ENCODE measurements around the gene ITPKC. TPM values are rescaled to one million over a fixed set of nuclear protein-coding genes. Genes with fewer than 3 reads are reported as not detected.
"Not testable (repeated sequence)": the region's sequence is repeated elsewhere in the genome, so short reads cannot be mapped to it uniquely, and the experiment has no call there.

ITPKC gene
- total RNA-seq, 1 donor: 9.2 TPM

- peak; percentile 73 to 99 (median 98) for DNase-seq (ENCODE audit: low read depth in 2 of 3, low spot score in 2 of 3)
Observed at GRCh38 chr19:40714441-40715299, 2.2 kb upstream of the ITPKC start.

DNA sequence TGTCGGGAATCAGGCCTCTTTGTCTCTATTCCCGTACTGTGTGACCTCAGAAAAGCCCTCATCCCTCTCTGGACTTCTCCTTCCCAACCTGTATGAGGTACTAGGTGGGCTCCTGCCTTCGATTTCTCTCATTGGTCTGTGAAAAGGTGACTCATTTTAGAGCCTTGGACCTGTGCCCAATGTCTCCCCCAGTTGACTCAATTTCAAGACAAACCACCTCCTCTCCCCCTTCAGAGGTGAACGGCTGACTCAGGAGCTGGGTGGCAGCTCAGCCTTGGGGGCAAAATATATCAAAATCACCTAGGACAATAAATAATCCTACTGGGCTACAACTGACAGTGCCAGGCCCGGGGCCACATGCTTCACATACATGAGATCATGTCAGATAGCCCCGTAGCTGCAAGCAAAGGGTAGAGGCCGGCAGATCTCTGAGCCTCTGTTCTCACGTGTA is 856 bp upstream of the ITPKC start:
- DNase-seq (ENCODE audit: low read depth in 2 of 3, low spot score in 2 of 3): peak in 2 of 3 donors; percentile 67 to 85

DNA sequence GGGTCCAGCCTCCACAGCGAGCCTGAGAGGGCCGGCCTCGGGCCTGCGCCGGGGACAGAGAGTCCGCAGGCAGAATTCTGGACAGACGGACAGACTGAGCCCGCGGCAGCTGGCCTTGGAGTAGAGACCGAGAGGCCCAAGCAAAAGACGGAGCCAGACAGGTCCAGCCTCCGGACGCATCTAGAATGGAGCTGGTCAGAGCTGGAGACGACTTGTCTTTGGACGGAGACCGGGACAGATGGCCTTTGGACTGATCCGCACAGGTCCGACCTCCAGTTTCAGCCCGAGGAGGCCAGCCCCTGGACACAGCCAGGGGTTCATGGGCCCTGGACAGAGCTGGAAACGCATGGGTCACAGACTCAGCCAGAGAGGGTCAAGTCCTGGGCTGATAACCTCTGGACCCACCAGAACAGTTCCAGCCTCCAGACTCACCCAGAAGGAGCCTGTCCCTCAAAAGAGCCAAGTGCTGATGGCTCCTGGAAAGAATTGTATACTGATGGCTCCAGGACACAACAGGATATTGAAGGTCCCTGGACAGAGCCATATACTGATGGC is 490 bp downstream of the ITPKC start:
- no peak for DNase-seq (ENCODE audit: low read depth in 2 of 3, low spot score in 2 of 3)

GRCh38 chr19:40717880-40718773 is 1.2 kb downstream of the ITPKC start:
- no peak for DNase-seq (ENCODE audit: low read depth in 2 of 3, low spot score in 2 of 3)

DNA sequence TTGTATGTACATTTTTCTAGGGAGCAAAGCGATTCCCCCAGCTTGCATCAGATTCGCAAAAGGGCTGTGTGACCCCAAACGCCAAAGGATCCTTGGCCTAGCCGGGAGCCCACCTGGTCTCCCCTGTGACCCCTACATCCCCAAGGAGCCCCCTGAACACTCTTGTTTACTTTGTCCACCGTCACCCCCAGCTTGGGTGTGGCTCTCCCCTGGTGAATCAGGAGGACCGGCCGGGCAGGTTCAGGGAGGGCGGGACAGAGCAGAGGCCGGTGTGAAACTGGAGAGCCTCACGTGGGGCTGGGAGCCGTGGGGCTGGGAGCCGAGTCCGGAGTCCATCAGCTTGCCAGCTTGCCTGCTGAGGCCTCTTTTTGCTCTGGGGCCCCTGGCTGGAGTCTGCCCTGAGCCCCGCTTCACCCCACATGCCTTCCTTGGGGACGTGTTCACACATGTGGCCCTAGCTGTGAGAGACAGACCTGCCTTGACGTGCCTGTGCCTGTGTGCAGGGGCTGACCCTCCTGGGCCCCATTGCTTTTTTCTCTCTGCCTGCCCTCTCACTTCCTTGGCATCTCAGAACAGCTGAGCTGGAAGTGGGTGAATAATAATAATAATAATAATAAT is 2.0 kb downstream of the ITPKC start:
- DNase-seq (ENCODE audit: low read depth in 2 of 3, low spot score in 2 of 3): no peak

DNA sequence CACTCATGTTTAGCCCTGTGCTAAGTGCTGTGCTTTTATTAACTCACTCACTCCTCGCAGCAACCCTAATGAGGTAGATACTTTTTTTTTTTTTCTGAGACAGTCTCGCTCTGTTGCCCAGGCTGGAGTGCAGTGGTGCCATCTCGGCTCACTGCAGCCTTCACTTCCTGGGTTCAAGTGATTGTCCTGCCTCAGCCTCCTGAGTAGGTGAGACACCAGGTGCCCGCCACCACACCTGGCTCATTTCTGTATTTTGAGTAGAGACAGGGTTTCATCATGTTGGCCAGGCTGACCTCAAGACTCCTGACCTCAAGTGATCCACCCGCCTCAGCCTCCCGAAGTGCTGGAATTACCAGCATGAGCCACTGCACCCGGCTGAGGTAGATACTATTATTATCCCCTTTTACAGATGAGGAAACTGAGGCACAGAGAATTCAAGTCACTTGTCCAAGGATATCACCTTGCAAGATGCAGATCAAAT is 2.5 kb downstream of the ITPKC start:
- no peak for DNase-seq (ENCODE audit: low read depth in 2 of 3, low spot score in 2 of 3)

DNA sequence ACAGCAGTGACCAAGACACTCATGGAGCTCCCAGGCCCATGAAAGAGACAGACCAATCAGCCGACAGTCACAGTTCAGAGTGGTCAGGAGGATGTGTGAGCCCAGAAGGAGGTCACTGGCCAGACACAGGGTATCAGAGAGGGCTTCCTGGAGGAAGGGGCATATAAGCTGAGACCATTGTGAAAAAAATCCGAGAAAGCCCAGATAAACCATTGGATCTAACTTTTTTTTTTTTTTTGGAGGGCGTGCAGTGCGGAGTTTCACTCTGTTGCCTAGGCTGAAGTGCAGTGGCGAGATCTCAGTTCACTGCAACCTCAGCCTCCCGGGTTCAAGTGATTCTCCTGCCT is 4.2 kb downstream of the ITPKC start:
- DNase-seq (ENCODE audit: low read depth in 2 of 3, low spot score in 2 of 3): no peak

DNA sequence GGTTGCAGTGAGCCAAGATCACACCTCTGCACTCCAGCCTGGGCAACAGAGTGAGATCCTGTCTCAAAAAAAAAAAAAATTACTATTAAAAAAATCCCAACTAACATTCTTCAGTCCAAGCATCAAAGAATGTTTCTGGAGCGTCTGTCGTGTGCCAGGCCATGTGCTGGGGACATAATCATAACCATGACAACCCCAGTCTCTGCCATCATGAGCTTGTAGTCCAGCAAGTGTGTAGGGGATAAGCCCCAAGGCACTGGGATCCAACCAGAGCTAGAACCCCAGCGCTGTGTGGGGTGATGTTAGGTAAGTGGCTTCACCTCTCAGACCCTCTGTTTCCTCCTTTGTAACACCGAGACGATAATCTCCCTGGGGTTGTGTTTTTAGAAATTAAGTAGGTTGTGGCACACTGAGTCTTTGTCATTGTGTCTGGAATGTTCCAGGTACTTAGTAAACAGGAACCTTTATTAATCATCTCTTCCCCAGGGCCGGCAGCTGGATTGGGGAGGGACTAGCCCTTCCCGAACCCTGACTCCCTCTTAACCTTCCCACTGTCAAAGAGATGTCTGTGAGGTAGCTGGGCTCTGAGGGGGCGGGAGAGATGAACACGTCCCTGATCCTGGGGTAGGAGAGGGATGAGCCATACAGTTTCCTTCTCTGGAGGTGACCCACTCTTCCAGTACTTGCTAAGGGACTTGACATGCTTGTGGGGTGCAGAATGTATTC is 5.2 kb downstream of the ITPKC start:
- DNase-seq (ENCODE audit: low read depth in 2 of 3, low spot score in 2 of 3): no peak

GRCh38 chr19:40723661-40724254 is 6.8 kb downstream of the ITPKC start:
- no peak for DNase-seq (ENCODE audit: low read depth in 2 of 3, low spot score in 2 of 3)

- no peak for DNase-seq (ENCODE audit: low read depth in 2 of 3, low spot score in 2 of 3)
Observed at GRCh38 chr19:40724315-40724714, 7.4 kb downstream of the ITPKC start.

GRCh38 chr19:40724855-40725254 is 7.9 kb downstream of the ITPKC start:
- DNase-seq (ENCODE audit: low read depth in 2 of 3, low spot score in 2 of 3): no peak

DNA sequence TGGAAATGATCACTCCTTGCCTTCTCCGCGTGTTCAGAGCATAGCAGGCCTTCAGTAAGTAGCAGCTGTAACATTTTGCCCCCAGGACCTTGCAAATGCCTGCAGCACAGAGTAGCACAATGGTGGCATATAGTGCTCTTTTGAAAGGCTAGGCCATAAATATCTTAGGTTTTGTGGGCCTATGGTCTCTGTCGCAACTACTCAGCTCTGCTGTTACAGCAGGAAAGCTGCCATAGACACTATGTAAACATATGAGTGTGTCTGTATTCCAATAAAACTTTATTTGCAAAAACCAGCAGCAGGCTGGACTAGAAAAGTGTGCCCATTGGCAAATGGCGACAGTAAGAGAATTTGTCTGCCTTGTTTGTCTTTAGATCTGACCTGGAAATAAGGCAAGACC is 9.4 kb downstream of the ITPKC start:
- no peak for DNase-seq (ENCODE audit: low read depth in 2 of 3, low spot score in 2 of 3)

DNA sequence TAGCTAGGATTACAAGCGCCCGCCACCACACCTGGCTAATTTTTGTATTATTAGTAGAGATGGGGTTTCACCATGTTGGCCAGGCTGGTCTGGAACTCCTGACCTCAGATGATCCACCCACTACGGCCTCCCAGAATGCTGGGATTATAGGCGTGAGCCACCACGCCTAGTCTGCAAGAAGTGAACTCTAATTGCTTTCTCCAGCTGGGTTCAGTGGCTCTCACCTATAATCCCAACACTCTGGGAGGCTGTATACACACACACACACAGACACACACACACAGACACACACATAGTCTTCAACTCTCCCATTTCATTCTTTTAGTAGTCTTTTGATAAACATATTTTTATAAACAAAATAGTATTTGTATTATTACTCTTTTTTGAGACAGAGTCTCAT is 13.2 kb downstream of the ITPKC start:
- DNase-seq (ENCODE audit: low read depth in 2 of 3, low spot score in 2 of 3): not testable (repeated sequence)

- not testable (repeated sequence) for DNase-seq (ENCODE audit: low read depth in 2 of 3, low spot score in 2 of 3)
Observed at GRCh38 chr19:40732304-40732703, 15.4 kb downstream of the ITPKC start.

DNA sequence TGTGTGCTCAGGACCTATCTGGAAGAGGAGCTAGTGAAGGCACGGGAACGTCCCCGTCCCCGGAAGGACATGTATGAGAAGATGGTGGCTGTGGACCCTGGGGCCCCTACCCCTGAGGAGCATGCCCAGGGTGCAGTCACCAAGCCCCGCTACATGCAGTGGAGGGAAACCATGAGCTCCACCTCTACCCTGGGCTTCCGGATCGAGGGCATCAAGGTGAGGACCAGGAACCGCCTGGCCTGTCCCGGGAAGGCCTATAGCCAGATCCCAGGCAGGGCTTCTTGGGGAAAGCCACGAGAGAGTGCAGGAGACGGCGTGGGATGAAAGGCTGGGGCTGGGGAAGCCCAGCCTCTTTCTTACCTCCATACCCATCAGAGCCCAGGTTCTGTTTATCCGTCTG is 16.2 kb downstream of the ITPKC start:
- DNase-seq (ENCODE audit: low read depth in 2 of 3, low spot score in 2 of 3): no peak

DNA sequence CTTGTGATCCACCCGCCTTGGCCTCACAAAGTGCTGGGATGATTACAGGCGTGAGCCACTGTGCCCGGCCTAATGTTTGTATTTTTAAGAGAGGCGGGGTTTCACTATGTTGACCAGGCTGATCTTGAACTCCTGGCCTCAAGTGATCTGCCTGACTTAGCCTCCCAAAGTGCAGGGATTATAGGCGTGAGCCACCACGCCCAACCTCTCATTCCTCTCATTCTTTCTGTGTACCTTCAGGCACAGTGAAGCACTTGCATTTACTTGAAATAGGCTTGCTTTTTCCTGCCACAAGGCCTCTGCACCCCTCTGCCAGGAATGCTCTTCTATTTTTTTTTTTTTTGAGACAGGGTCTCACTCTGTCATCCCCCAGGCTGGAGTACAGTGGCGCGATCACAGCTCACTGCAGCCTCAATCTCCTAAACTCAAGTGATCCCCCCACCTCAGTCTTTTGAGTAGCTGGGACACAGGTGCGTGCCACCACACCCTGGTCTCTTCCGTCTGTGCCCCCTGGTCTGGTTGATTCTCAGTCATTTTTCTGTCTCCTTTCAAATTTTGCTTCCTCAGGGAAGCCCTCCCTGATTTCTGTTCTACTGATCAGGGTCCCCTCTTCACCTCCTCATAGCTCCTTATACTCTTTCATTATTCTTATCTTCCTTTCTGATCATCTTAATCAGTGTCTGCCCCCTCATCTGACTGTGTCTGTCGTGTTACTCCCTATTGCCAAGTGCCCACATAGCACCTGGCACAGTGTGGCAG is 18.3 kb downstream of the ITPKC start:
- no peak for DNase-seq (ENCODE audit: low read depth in 2 of 3, low spot score in 2 of 3)

DNA sequence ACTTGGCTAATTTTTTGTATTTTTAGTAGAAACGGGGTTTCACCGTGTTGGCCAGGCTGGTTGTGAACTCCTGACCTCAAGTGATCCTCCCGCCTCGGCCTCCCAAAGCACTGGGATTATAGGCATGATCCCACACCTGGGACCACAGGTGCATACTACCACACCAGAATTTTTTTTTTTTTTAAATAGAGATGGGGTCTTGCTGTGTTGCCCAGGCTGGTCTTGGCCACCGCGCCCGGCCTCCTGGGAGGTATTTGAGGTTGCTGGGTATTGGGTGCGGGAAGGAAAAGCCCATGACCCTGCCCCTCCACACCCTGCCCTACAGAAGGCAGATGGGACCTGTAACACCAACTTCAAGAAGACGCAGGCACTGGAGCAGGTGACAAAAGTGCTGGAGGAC is 19.7 kb downstream of the ITPKC start:
- DNase-seq (ENCODE audit: low read depth in 2 of 3, low spot score in 2 of 3): no peak

DNA sequence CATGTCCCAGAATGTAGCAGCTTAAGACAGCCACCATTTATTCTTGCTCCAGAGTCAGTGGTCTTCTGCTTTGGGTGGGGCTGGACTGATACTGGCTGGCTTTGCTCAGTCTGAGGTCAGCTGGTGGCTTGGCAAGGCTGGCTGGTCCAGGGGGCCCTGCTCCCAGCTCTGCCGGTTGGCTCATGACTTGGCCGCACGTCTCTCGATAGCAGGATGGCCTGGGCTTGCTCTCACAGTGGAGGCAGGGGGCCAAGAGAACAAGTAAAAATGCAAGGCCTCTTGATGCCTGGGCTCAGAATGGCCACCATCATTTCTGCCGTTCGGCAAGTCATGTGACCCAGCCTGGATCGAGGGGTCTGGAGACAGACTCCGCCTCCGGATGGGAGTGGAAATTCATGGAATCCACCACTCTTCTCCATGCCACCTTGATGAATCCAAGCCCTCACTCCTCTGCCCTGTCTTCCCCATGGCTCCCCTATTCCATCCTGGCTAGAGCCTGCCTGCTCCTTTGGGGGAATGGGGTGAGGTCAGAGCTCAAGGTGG is 20.3 kb downstream of the ITPKC start:
- DNase-seq (ENCODE audit: low read depth in 2 of 3, low spot score in 2 of 3): no peak
